HG03095 (cell line): Measurements from ENCODE around the gene KRT25.

Source experiments
- ATAC-seq: cut with Tn5 transposase; IDR thresholded peaks from one replicate; pipeline ENCODE4 v1.9.1; 2021; ENCODE audit warnings: moderate library complexity; ENCODE audit not compliant: unreplicated experiment

KRT25 gene, protein sequence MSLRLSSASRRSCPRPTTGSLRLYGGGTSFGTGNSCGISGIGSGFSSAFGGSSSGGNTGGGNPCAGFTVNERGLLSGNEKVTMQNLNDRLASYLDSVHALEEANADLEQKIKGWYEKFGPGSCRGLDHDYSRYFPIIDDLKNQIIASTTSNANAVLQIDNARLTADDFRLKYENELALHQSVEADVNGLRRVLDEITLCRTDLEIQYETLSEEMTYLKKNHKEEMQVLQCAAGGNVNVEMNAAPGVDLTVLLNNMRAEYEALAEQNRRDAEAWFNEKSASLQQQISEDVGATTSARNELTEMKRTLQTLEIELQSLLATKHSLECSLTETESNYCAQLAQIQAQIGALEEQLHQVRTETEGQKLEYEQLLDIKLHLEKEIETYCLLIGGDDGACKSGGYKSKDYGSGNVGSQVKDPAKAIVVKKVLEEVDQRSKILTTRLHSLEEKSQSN

DNA sequence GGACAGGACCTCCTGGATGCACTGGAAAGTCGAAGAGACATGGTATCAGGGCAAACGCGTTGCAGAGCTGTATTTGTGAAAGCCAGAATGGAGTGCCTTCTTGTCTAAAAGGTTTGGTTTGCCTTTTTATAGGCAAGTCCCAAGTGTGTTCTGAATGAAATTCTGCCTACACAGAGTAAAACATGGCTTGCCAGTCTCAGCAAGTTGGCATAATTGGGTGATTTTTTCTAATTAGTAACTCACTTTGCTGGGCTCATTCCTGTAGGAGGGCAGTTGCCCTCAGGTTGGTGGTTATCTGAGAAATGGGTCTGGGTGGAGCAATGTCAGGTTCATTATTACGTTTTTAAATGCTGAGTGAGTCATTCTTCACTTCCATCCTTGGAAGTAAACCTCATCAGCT, at the start of gene KRT25:
Gene KRT25, minus strand, starts transcription at position 101 of the 400 bp plus-strand sequence. Its CDS starts 60 bp downstream, at position 41.
- no peak for ATAC-seq

DNA sequence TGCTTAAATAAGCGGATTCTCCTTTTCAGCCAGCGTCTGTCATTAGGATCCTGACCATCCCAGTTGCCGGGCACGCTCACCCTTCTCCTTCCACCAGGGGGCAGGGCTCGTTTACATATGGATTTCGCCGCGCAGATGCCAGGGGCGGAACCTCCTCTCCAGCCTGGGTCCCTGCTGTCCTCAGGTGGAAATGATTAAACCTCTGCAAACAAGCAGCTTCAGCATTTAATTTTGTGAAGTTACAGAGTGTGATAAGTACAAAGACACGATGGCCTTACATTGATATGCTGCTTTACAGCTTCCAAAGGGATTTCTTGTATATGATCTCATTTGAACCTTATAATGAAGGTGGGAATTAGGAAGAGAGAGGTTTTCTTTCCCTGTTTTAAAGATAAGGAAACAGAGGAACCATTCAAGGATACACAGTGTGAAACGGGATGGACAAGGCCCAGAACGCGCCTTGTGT, 48.5 kb upstream of the KRT25 start:
- ATAC-seq, result no peak

DNA sequence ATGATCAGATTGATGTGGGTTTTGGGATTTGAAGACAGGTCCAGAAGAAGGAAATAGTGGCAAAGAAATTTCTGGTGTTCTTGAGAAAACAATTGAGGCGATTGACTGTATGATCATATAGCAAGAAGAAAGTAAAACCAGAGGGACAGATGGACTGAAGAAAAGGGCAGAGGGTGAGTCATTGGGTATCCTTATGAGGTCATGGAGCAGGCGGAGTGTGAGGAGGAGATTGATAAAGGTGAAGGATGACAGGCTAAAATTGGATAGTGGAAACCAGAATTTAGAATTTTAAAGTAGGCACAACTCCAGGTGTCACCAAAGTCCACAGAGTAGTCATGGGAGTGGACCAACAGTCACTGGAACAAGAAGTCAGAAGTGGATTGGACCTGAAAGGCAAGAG, 46.0 kb upstream of the KRT25 start:
- no peak for ATAC-seq

DNA sequence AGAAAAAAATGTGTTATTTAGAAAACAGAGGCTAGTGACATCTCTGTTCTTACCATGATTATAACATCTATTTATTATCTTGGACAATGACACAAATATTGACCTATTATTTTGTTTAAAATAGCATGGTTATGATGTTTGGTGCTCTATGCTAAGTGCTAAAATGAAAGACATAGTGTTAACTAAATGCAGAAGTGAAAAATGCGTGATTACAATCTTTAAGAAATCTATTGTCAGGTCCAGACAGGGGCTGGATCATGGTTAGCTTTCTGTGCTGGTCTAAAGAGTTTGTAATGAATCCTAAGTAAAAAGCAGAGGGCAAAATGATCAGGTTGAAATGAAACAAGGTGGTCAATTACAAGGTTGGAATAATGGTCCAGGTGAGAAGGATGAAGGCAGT, 45.2 kb upstream of the KRT25 start:
- no peak for ATAC-seq

DNA sequence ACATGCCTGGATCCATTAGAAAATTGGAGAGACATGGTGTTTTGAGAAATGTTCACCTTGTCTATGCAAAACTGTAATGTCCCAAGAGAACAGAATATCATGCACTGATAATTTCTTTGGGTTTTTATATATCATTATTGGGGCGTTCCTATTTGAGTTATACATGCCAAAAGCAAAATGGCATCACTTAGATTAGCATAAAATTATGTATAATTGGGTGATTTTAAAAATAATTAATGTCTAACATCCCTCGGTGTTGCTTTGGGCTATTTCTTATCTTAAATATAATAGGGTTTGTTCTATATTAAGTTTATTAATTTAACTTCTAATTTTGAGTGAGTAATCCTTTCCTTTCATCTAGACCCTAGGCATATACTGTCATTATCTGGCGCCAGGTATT, 44.7 kb upstream of the KRT25 start, which contains the start of gene KRT28:
Gene KRT28, minus strand, starts transcription at position 101 of the 400 bp plus-strand sequence. Its CDS starts 66 bp downstream, at position 35.
- ATAC-seq, result no peak

DNA sequence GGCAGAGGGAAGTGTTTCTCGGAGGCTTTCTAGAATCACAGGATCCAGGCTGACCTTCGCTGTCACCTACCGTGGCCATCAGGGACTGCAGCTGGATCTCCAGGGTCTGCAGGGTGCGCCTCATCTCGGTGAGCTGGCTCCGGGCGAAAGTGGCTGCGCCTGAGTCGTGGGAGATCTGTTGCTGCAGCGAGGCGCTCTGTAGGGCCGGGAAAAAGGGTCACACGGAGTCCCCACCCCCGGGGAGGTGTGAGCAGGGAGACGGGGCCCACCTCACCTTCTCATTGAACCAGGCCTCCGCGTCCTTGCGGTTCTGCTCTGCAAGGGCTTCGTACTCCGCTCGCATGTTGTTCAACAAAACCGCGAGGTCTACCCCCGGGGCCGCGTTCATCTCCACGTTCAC, 41.7 kb upstream of the KRT25 start:
- no peak for ATAC-seq

DNA sequence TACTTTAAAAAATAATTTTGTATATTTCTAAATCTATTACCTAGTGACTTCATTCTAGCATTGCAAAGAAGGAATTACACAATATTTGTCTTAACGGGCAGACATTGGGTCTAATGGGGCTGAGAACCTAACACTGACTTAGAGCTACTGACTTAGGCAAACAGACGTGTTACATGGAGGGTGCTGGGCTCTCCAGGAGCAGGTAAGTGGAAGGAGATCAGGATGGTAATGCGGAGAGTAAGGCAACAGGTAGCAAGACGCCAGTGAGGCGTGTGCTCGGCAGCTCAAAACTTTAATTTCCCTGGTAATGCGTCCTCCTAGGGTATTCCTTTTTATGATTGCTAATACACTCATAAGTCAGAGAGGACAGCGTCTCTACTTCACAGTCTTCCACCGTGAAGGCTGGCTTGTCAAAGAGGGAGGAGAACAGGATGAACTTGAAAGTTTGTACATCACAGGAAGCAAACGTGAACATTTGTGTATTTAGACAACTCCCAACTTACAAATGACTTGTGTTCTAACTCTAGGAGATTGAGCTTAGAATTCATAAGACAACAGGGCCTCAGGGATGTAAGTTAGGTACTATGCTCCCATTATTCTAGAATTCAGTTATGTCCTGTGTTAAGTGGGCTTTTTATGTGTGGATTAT, 40.0 kb upstream of the KRT25 start:
- no peak for ATAC-seq

DNA sequence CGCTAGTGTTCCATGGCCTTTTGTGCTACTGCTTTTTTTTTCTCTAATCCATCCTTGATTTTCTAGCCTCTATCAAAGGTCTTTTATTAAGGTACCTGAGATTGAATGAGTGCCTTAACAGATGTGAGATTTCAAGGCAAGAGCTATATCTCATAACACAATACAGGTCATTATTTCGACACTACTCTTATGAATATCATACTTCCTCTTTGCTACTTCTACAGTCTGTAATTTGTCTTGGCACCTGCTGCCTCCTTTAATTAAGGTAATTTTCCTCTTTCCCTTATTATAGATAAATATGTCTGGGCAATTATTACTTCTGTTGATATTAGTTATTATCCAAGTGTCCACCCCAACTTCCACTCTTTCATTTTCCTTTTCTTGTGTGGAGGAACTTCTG, 39.3 kb upstream of the KRT25 start:
- no peak for ATAC-seq

DNA sequence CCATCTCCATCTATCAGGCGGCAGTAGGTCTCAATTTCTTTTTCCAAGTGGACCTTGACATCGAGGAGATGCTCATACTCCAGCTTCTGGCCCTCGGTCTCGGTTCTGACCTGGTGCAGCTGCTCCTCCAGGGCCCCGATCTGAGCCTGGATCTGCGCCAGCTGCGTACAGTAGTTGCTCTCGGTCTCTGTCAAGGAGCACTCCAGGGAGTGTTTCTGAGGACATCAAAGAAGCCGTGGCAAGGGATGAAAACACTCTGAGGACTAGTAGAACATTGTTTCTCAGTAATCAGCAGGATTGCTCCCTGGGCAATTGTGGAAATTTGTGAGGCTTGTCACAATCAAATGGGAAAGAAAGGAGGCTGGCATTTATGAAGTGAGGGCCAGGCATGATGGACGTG, 38.7 kb upstream of the KRT25 start:
- ATAC-seq, result no peak

DNA sequence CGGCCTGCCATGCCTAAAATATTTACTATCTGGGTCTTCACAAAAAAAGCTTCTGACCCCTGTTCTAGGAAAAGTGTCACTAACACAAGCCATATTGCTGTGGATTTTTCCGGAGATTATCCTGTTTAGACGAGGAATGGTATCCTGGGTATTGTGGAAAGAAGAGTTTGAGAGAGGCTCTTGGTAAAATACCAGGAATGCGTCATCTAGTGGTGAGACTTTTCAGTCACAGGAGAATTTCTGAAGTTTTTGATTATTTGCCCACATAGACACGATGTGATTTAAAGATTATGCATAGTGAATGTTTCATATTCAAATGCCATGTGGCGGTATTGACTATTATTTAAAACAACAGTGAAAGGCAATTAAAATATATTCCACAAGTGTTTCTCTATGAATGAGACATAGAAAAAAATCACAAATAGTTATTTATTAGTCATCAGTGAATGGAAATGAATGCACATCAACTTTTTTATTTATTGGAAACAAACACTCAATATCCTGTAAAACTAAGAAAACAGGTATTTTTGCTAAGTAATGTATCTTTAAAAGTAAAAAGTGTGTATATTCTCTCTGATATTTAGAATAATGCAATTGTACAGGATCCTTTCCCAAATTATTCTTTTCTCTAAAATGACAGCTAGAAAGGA, 36.8 kb upstream of the KRT25 start:
- ATAC-seq, result no peak

DNA sequence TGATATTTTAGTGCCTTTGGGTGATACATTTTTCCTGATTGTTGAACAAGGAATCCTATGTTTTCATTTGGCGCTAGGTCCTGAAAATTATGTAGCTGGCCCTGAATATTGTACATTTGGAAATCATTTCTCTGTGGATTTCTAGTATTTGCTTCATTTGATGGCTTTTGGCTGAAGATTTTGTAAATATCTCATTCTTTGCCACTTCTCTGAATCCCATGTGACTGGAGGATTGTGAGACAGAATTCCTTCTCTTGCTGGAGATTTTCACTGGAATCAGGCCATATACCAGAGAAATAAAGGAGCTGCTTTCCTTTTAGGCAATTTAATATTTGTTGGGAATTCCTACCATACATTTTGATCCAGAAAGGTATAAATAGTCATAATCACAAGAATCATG, 36.0 kb upstream of the KRT25 start:
- no peak for ATAC-seq

DNA sequence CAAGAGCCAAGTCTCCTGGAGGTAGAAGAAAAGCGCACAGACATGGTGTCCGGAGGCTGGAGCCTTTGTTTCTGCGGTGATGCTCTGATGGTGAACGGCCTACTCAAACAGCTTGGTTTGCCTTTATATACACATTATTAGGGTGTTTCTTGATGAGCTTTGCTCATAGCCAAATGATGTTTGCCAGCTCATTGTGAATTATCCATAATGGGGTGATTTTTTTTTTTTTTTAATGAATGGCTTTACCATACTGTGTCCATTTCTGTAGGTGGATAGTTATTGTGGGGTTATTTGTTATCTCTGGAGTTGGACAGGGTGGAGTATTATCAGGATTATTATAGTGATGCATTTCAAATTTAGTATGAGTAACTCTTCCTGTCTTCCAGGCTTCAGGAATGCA, 27.3 kb upstream of the KRT25 start, which contains the start of gene KRT27:
Gene KRT27, minus strand, starts transcription at position 101 of the 400 bp plus-strand sequence. Its CDS starts 57 bp downstream, at position 44.
- no peak for ATAC-seq

DNA sequence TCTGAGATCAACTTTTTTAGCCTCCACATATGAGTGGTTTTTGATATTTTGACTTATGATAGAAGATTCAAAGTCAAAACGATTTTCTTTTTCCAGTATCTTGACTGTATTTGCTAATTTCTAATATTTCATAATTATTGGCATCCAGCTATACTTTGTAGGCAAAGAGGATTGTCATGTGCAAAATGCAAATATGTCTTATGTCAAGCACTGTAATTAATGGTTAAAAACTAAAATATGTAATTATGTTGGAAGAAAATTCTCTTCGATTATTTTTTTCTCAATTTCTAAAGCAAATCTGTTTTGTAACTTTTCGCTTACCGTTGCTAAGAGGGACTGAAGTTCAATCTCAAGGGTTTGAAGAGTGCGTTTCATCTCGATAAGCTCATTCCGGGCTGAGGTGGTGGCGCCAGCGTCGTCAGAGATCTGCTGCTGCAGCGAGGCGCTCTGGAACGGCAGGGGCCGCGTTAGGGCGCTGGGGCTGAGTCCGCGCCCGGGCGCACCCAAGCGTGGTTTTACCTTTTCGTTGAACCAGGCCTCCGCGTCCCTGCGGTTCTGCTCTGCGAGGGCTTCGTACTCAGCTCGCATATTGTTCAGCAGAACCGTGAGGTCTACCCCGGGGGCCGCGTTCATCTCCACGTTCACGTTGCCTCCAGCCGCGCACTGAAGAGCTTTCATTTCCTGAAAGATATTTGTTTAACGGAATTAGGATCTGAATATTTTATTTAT, 24.2 kb upstream of the KRT25 start:
- ATAC-seq, result no peak

DNA sequence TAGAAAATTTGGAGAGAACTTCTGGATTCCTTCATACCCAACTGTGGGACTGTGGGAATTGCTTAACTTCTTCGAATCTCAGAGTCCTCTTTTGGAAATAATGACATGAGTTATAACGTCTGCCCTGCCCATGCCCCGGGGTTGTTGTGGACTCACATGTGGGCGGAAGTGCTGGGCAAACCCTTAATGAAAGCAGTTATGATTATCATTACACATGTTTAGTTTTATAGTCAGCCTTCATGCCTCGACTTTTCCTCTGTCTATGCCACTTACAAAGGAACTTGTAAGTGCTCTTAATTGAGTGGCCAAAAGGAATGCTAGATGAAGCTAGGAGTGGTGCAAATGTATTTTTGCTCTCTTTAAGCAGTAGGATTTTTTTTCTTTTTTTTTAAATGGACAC, 23.3 kb upstream of the KRT25 start:
- ATAC-seq, result no peak

DNA sequence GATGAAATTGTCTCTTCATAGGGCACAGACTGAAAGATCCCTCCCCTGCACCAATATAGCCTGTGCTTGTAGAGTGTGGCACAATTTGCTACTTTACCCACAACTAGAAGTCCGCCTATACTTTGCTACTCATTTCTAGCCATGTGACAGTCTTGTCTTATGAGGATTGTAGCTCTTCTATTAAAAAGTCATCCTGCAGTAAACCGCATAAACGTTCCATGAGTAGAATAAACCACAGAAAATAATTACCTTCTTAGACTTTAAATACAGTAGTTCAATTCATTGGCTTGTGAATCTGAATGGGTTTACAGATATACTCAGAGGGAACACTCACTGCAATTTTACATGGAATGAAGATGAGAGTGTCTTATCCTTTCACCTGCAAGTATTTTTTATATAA, 22.8 kb upstream of the KRT25 start:
- ATAC-seq, result no peak

DNA sequence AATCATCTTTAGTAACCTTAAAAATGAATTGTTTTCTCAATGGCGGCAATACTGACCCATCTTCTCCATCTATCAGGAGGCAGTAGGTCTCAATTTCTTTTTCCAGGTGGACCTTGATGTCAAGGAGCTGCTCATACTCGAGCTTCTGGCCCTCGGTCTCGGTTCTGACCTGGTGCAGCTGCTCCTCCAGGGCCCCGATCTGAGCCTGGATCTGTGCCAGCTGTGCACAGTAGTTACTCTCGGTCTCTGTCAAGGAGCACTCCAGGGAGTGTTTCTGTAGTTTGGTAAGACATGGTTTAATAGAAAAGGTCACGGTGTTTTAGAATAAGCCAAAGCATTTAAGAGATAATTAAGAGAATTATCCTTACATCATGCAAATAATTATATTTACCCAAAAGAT, 22.3 kb upstream of the KRT25 start:
- no peak for ATAC-seq

DNA sequence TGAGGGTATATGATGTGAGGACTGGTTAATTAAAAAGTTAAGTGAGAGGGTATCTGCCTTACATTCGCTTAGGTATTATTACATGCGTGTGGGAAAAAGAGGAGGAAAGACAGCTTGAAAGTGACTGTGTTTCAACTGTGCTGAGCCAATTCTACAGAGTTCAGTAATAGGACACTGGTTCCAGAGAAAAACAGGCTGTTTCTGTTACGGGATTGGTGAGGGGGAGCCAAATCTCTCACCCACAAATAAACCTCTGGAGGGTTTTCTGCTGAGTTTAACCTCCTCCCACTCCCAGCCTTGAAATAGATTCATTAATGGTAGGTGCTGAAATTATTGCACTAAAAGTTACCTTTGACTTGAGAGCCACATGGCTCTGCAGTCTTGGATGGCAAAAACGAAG, 20.8 kb upstream of the KRT25 start:
- no peak for ATAC-seq

DNA sequence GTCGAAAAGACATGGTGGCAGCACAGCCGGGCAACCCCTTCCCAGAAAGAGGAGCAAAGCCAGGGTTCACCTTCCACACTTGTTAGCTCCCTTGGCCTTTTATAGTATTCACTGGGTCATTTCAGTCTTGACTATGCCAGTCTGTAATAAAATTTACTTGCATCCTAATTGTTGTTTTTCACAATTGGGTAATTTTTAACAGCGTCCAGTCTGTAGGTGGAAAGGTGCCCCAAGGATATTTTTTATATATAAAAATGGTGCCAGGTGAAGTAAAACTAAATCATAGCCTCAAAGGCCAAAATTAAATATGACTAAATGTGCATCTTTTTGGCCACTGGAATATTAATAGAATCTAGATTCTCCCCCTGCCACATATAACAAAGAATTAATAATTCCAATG, 17.0 kb upstream of the KRT25 start, which contains the start of gene KRT26:
Gene KRT26, minus strand, starts transcription at position 101 of the 400 bp plus-strand sequence. Its CDS starts 88 bp downstream, at position 13.
- no peak for ATAC-seq

DNA sequence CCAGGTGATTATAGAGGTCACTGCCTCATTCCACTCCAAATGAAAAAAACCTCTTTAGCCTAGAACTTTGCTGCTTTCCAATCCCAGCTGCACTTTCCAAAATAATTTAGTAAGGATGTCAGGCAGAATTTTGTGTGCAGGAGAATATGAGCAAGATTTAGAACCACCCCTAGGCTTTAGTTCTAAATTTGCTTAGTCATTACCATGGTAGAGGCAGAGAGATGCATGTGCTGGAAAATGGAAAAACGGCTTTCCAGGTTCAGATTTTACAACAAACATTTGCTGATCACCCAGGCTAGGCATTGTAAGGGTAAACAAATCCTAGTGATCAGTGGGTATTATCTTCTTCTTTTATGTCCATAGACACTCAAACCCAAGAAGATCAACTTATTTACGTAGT, 10.5 kb upstream of the KRT25 start:
- ATAC-seq, result no peak

DNA sequence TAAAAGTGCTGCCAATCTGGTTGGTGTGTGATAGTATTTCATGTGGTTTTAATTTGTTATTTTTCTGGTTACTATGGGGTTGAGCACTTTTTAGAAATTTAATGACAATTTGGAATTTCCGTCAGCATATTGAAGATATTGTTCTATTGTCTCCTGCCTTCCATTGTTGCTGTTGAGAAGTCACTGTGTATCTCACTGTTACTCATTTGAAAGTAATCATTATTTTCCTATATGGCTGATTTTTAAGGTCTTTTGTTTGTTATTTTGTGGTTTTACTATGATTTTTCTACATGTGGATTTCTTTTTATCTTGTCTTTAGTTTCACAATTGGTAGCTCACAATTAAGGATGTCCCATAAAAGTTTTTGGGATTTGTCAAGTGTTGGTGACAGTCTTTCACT, 8.6 kb upstream of the KRT25 start:
- no peak for ATAC-seq
